Skeletal muscle tissue (tissue), 4 donors: ENCODE measurements around the gene LGALS1. TPM values are rescaled to one million over a fixed set of nuclear protein-coding genes. Genes with fewer than 3 reads are reported as not detected.
"Not testable (repeated sequence)": the region's sequence is repeated elsewhere in the genome, so short reads cannot be mapped to it uniquely, and the experiment has no call there.

Source experiments
- H3K27ac ChIP-seq: one replicate; pipeline ENCODE4 v1.7.0; 2013; ENCODE audit warnings: mild to moderate bottlenecking, low read depth, low read length, inconsistent platforms
- H3K27me3 ChIP-seq, 3 donors: one replicate each; pipeline ENCODE4 v1.7.0; 2013; ENCODE audit warnings: low read length in 3 of 3; ENCODE audit not compliant: control insufficient read depth in 3 of 3, insufficient read depth in 3 of 3
- H3K36me3 ChIP-seq, 3 donors: one replicate each; pipeline ENCODE4 v1.7.0; 2013; ENCODE audit warnings: low read length in 3 of 3; ENCODE audit not compliant: control insufficient read depth in 3 of 3, insufficient read depth in 3 of 3
- H3K4me1 ChIP-seq, 3 donors: one replicate each; pipeline ENCODE4 v1.7.0; 2013; ENCODE audit warnings: low read length in 3 of 3, mild to moderate bottlenecking in 3 of 3; ENCODE audit not compliant: control insufficient read depth in 3 of 3, insufficient read depth in 3 of 3
- H3K4me3 ChIP-seq, 3 donors: one replicate each; pipeline ENCODE4 v1.7.0; 2013; ENCODE audit warnings: low read length in 3 of 3
- H3K9ac ChIP-seq, 3 donors: one replicate each; pipeline ENCODE4 v1.7.0; 2013; ENCODE audit warnings: low read length in 3 of 3, mild to moderate bottlenecking in 3 of 3, moderate library complexity in 2 of 3, low read depth in 1 of 3
- H3K9me3 ChIP-seq, 3 donors: one replicate each; pipeline ENCODE4 v1.7.0; 2013; ENCODE audit warnings: low read length in 3 of 3; ENCODE audit not compliant: control insufficient read depth in 3 of 3
- total RNA-seq: library from RNA; depleted of rRNA; stranded (reverse); fragments of >200 nt; gene quantifications from one replicate; pipeline ENCODE4 v1.2.3, GENCODE V29; 2014
- donor health status: Osteomylitis.

Gene LGALS1
- total RNA-seq, 1 donor from 2014 or later: 3,417 TPM

- Histone ChIP-seq H3K36me3 (no peaks in the 10 kb centered on the region), H3K9ac (no peak overlapping the region), H3K4me3 (no peak overlapping the region), H3K27me3 (no peaks in the 10 kb centered on the region), H3K27ac (no peak overlapping the region), H3K9me3 (no peaks in the 10 kb centered on the region), H3K4me1 (no peaks in the 10 kb centered on the region)
These were observed 39.2 kb downstream of the LGALS1 start for GRCh38 chr22:37714634-37715033.

DNA sequence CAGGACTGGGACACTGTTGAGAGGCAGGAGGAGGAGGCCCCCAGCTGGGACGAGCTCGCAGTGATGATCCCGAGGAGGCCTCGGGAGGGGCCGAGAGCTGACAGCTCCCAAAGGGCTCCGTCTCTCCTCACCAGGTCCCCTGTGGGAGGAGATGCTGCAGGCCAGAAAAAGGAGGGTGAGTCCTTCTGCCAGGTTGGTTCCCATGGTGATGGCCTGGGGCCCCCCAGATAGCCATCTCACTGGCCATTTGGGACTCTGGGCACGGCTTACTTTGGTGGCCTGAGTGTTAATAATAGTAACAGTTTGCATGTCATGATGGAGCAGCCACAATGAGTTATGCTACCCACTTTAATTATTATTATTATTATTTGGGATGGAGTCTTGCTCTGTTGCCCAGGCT lies 40.3 kb downstream of the LGALS1 start:
- Histone ChIP-seq H3K9ac (no peak overlapping the region), H3K4me1 (no peaks in the 10 kb centered on the region), H3K36me3 (no peaks in the 10 kb centered on the region)

DNA sequence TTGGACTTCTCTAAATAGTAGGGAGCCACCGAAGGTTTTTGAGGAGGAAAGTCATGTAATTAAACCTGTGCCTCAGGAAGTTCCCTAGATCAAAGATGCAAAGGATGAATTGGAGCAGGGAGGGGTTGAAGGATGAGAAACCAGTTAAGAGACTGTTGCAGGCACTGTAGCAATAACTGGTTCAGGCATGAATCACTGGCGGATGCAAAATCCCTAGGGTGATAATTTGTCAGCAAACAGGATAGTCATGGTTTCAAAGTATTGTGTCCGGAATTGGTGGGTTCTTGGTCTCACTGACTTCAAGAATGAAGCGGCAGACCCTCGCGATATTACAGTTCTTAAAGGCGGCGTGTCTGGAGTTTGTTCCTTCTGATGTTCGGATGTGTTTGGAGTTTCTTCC lies 41.3 kb downstream of the LGALS1 start:
- no peaks in the 10 kb centered on the region for H3K4me1 ChIP-seq
- no peak overlapping the region for H3K9ac ChIP-seq
- H3K9me3 ChIP-seq: no peaks in the 10 kb centered on the region
- no peak overlapping the region for H3K27ac ChIP-seq
- H3K4me3 ChIP-seq: no peak overlapping the region
- H3K36me3 ChIP-seq: no peaks in the 10 kb centered on the region
- H3K27me3 ChIP-seq: no peaks in the 10 kb centered on the region

More for the DNA sequence above, 40.3 kb downstream of the LGALS1 start:
- H3K27me3 ChIP-seq: no peaks in the 10 kb centered on the region
- no peaks in the 10 kb centered on the region for H3K9me3 ChIP-seq
- no peak overlapping the region for H3K27ac ChIP-seq
- H3K4me3 ChIP-seq: no peak overlapping the region

DNA sequence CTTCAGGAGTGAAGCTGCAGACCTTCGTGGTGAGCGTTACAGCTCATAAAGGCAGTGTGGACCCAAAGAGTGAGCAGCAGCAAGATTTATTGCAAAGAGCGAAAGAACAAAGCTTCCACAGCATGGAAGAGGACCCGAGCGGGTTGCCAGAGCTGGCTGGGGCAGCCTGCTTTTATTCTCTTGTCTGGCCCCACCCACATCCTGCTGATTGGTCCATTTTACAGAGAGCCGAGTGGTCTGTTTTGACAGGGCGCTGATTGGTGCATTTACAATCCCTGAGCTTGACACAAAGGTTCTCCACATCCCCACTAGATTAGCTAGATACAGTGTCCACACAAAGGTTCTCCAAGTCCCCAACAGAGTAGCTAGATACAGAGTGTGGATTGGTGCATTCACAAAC lies 41.8 kb downstream of the LGALS1 start:
- H3K27ac ChIP-seq, H3K27me3 ChIP-seq, H3K9me3 ChIP-seq, H3K4me3 ChIP-seq, H3K9ac ChIP-seq, H3K4me1 ChIP-seq, H3K36me3 ChIP-seq: not testable (repeated sequence)

- not testable (repeated sequence) for H3K9ac ChIP-seq, H3K27me3 ChIP-seq, H3K4me1 ChIP-seq, H3K9me3 ChIP-seq, H3K36me3 ChIP-seq, H3K4me3 ChIP-seq, H3K27ac ChIP-seq
These were observed 42.4 kb downstream of the LGALS1 start for GRCh38 chr22:37717746-37718305.

- Histone ChIP-seq H3K36me3 (peaks cover 0 to 3% (median 0%) of the 10 kb centered on the region in 3 donors), H3K9ac (no peak overlapping the region), H3K27me3 (no peaks in the 10 kb centered on the region), H3K27ac (no peak overlapping the region), H3K4me3 (no peak overlapping the region), H3K4me1 (peaks cover 3 to 8% (median 5%) of the 10 kb centered on the region in 3 donors), H3K9me3 (no peaks in the 10 kb centered on the region)
These were observed 50.3 kb downstream of the LGALS1 start for GRCh38 chr22:37725551-37726240.

GRCh38 chr22:37726241-37726887 lies 50.9 kb downstream of the LGALS1 start:
- H3K9ac ChIP-seq: no peak overlapping the region
- H3K27me3 ChIP-seq: no peaks in the 10 kb centered on the region
- H3K27ac ChIP-seq: no peak overlapping the region
- H3K4me1 ChIP-seq: peaks cover 3 to 8% (median 5%) of the 10 kb centered on the region in 3 donors
- H3K36me3 ChIP-seq: peaks cover 0 to 3% (median 0%) of the 10 kb centered on the region in 3 donors
- H3K9me3 ChIP-seq: no peaks in the 10 kb centered on the region
- no peak overlapping the region for H3K4me3 ChIP-seq

DNA sequence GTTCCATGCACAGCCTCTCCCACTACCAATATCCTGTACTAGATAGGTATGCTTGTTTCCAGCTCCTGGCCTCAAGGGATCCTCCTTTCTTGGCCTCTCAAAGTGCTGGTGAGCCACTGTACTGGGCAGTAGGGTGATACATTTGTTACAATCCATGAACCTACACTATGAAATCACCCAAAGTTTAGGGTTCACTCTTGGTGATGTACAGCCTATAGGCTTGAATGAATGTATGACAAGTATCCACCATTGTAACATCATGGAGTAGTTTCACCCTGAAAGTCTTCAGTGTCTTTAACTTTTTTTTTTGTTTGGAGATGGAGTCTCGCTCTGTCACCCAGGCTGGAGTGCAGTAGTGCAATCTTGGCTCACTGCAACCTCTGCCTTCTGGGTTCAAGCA lies 53.2 kb downstream of the LGALS1 start:
- Histone ChIP-seq H3K27ac (no peak overlapping the region), H3K27me3 (no peaks in the 10 kb centered on the region), H3K4me3 (no peak overlapping the region), H3K9ac (no peak overlapping the region), H3K36me3 (no peaks in the 10 kb centered on the region), H3K4me1 (peaks cover 3 to 8% (median 5%) of the 10 kb centered on the region in 3 donors), H3K9me3 (no peaks in the 10 kb centered on the region)
